PC-9 (cell line): ENCODE results near the gene CAPZA2. TPM values are rescaled to one million over a fixed set of nuclear protein-coding genes. Genes with fewer than 3 reads are reported as not detected.

Source experiments
- BruUV-seq: library from RNA; stranded (reverse); fragments of 400-500 nt; replicated peaks from 2 replicates; lab custom pipeline; 2021; lab: Mats Ljungman, UMichigan
- CTCF ChIA-PET: fragments of 300-600 bp; sonication (Branson Sonifier 250); formaldehyde crosslinking; loops from one replicate; lab custom pipeline; 2022; ENCODE audit warnings: antibody characterized with exemption; lab: Charles Lee
- POLR2A ChIA-PET: fragments of 300-600 bp; sonication (Branson Sonifier 250); formaldehyde crosslinking; loops from one replicate; lab custom pipeline; 2022; ENCODE audit warnings: antibody characterized with exemption; ENCODE audit not compliant: unreplicated experiment; lab: Charles Lee
- DNase-seq, 2 experiments: peaks; one replicate each; pipeline versions ENCODE4 v3.0.0 to v3.0.0-alpha.2; 2015 to 2022; ENCODE audit warnings: mixed read lengths in 1 of 2
- H2AFZ ChIP-seq: fragments of 200-600 bp; sonication (generic); 2 replicates; pipeline ENCODE4 v1.8.1; 2017; ENCODE audit warnings: antibody characterized with exemption
- H3F3A ChIP-seq: fragments of 200-600 bp; sonication (generic); 2 replicates; pipeline ENCODE4 v1.8.1; 2017; ENCODE audit warnings: antibody characterized with exemption, mild to moderate bottlenecking, low read depth; ENCODE audit not compliant: insufficient read depth
- H3K27ac ChIP-seq: fragments of 200-600 bp; sonication (generic); 2 replicates; pipeline ENCODE4 v1.6.1; 2016; ENCODE audit warnings: mixed run types
- H3K27me3 ChIP-seq: fragments of 200-600 bp; sonication (generic); 2 replicates; pipeline ENCODE4 v1.6.1; 2016; ENCODE audit warnings: low read depth, mixed run types; ENCODE audit not compliant: insufficient read depth
- H3K36me3 ChIP-seq: fragments of 200-600 bp; sonication (generic); 2 replicates; pipeline ENCODE4 v1.6.1; 2016; ENCODE audit warnings: low read depth, mixed run types
- H3K4me1 ChIP-seq: fragments of 200-600 bp; sonication (generic); replicated peaks from 2 replicates; pipeline ENCODE4 v1.6.1; 2016; ENCODE audit warnings: mixed run types; ENCODE audit not compliant: insufficient read depth
- H3K4me2 ChIP-seq: fragments of 200-600 bp; sonication (generic); 2 replicates; pipeline ENCODE4 v1.6.1; 2017; ENCODE audit warnings: mixed run types
- H3K4me3 ChIP-seq: fragments of 200-600 bp; sonication (generic); 2 replicates; pipeline ENCODE4 v1.6.1; 2016; ENCODE audit warnings: mixed run types
- H3K79me2 ChIP-seq: fragments of 200-600 bp; sonication (generic); 2 replicates; pipeline ENCODE4 v1.6.1; 2017; ENCODE audit warnings: low read depth, mixed run types
- H3K9me2 ChIP-seq: fragments of 200-600 bp; sonication (generic); 2 replicates; pipeline ENCODE4 v1.8.1; 2017; ENCODE audit warnings: mild to moderate bottlenecking; ENCODE audit not compliant: insufficient read depth
- H3K9me3 ChIP-seq: fragments of 200-600 bp; sonication (generic); 2 replicates; pipeline ENCODE4 v1.8.1; 2016; ENCODE audit warnings: low read depth; ENCODE audit not compliant: insufficient read depth
- H4K20me1 ChIP-seq: fragments of 200-600 bp; sonication (generic); 2 replicates; pipeline ENCODE4 v1.8.1; 2017; ENCODE audit not compliant: insufficient read depth
- EZH2 ChIP-seq: fragments of 200-600 bp; sonication (generic); IDR thresholded peaks from 2 replicates; pipeline ENCODE4 v1.8.0; 2017; ENCODE audit warnings: antibody characterized with exemption, low read depth
- intact Hi-C: fragments of 100-400 bp; cut with micrococcal nuclease; formaldehyde crosslinking; loops from one replicate; pipeline ENCODE4 v1.10.0; 2022; ENCODE audit not compliant: unreplicated experiment
- total RNA-seq: library from RNA; stranded (reverse); gene quantifications from 2 replicates; pipeline ENCODE4 v1.2.3, GENCODE V29; 2021
- TF ChIP-seq, protein P1 (sequence below): fragments of 200-600 bp; sonication (generic); conservative IDR thresholded peaks from 2 replicates; pipeline ENCODE4 v1.6.1; 2017; ENCODE audit warnings: mixed run types, antibody characterized with exemption, mild to moderate bottlenecking, moderate library complexity

CAPZA2 gene
- total RNA-seq, 1 experiment from 2014 or later, result 171 TPM

GRCh38 chr7:116912269-116912909 lies 50.0 kb downstream of the CAPZA2 start:
- no peaks in the 10 kb centered on the region for H3K9me2 ChIP-seq
- no peak for DNase-seq
- ChIA-PET POLR2A (no interaction called here), CTCF (no interaction called here)
- intact Hi-C loops, result no loop called here
- TF ChIP-seq EZH2, result no peak
- TF ChIP-seq, protein P1, sequence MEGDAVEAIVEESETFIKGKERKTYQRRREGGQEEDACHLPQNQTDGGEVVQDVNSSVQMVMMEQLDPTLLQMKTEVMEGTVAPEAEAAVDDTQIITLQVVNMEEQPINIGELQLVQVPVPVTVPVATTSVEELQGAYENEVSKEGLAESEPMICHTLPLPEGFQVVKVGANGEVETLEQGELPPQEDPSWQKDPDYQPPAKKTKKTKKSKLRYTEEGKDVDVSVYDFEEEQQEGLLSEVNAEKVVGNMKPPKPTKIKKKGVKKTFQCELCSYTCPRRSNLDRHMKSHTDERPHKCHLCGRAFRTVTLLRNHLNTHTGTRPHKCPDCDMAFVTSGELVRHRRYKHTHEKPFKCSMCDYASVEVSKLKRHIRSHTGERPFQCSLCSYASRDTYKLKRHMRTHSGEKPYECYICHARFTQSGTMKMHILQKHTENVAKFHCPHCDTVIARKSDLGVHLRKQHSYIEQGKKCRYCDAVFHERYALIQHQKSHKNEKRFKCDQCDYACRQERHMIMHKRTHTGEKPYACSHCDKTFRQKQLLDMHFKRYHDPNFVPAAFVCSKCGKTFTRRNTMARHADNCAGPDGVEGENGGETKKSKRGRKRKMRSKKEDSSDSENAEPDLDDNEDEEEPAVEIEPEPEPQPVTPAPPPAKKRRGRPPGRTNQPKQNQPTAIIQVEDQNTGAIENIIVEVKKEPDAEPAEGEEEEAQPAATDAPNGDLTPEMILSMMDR, result no peak
- H3K4me2 ChIP-seq, result no peak overlapping the region
- H3K9me3 ChIP-seq, result no peaks in the 10 kb centered on the region
- 0 out of 2 replicates have a peak, but pooled peaks cover 6% of the 10 kb centered on the region for H4K20me1 ChIP-seq
- no peak overlapping the region for H3K4me3 ChIP-seq
- no peak overlapping the region for H2AFZ ChIP-seq
- H3K79me2 ChIP-seq, result no peaks in the 10 kb centered on the region
- H3K27me3 ChIP-seq, result no peaks in the 10 kb centered on the region
- H3F3A ChIP-seq, result peaks cover 13% of the 10 kb centered on the region; the same call in 1 of the 2 replicates
- H3K36me3 ChIP-seq, result peaks cover 47% of the 10 kb centered on the region
- no TSS peak for BruUV-seq
- H3K27ac ChIP-seq, result no peak overlapping the region
- H3K4me1 ChIP-seq, result no peaks in the 10 kb centered on the region

GRCh38 chr7:116918704-116919103 lies 56.3 kb downstream of the CAPZA2 start:
- Histone ChIP-seq H2AFZ (no peak overlapping the region), H3K4me3 (no peak overlapping the region), H3K9me2 (no peaks in the 10 kb centered on the region), H3K4me1 (no peaks in the 10 kb centered on the region), H3K27me3 (no peaks in the 10 kb centered on the region), H3K79me2 (no peaks in the 10 kb centered on the region), H3F3A (peaks cover 14% of the 10 kb centered on the region), H3K27ac (no peak overlapping the region), H3K36me3 (peaks cover 23% of the 10 kb centered on the region; the same call in 1 of the 2 replicates), H3K4me2 (no peak overlapping the region), H4K20me1 (no peaks in the 10 kb centered on the region), H3K9me3 (no peaks in the 10 kb centered on the region)
- TF ChIP-seq, protein P1, result no peak
- no peak for TF ChIP-seq EZH2
- intact Hi-C loops, result no loop called here
- DNase-seq, result no peak
- ChIA-PET CTCF (no interaction called here), POLR2A (no interaction called here)
- no TSS peak for BruUV-seq

- ChIA-PET POLR2A (no interaction called here), CTCF (no interaction called here)
- Histone ChIP-seq H3K27me3 (no peaks in the 10 kb centered on the region), H3K4me2 (no peak overlapping the region), H3K9me3 (no peaks in the 10 kb centered on the region), H3K79me2 (no peaks in the 10 kb centered on the region), H3F3A (peaks cover 16% of the 10 kb centered on the region), H3K27ac (no peak overlapping the region), H2AFZ (no peak overlapping the region), H3K9me2 (no peaks in the 10 kb centered on the region), H3K36me3 (peaks cover 19% of the 10 kb centered on the region; the same call in 1 of the 2 replicates), H3K4me1 (no peaks in the 10 kb centered on the region), H3K4me3 (no peak overlapping the region), H4K20me1 (no peaks in the 10 kb centered on the region)
- BruUV-seq, result no TSS peak
- DNase-seq, result no peak
- intact Hi-C loops, result loop anchor here (5.0 kb wide), 1 partner anchor 763 kb away; no protein-coding TSS in a partner anchor
- no peak for TF ChIP-seq EZH2
- TF ChIP-seq, protein P1, result no peak
Measured at GRCh38 chr7:116920359-116920758, 58.0 kb downstream of the CAPZA2 start.
